Pons (tissue), 1 donor: ENCODE results near the gene CNKSR1.

ENCODE experiments used
- DNase-seq: peaks from one replicate; pipeline ENCODE4 v3.0.0-alpha.2; 2016; ENCODE audit warnings: low spot score

CNKSR1 gene

GRCh38 chr1:26160527-26161414 lies 16.5 kb upstream of the CNKSR1 start:
- DNase-seq = no peak

DNA sequence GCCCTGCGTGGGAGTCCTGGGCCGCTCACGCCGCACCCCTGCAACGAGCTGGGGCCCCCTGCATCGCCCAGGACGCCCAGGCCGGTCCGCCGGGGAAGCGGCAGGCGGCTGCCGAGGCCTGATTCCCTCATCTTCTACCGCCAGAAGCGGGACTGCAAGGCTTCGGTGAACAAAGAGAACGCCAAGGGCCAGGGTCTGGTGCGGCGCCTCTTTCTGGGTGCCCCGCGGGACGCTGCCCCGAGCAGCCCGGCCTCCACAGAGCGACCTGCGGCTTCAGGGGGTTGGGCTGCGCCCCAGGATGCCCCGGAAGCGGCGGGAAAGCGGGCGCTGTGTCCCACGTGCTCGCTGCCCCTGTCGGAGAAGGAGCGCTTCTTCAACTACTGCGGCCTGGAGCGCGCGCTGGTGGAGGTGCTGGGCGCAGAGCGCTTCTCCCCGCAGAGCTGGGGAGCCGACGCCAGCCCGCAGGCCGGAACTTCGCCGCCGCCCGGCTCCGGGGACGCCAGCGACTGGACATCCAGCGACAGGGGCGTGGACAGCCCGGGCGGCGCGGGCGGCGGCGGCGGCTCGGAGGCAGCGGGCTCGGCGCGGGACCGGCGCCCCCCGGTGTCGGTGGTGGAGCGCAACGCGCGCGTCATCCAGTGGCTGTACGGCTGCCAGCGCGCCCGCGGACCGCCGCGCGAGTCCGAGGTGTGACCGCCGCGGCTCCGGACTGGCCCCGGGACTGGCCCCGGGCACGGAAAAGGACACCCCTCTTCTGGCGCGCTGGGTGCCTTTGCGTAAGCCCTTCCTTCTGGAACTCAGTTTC lies 15.7 kb upstream of the CNKSR1 start:
- DNase-seq = no peak

- DNase-seq = no peak
Measured at GRCh38 chr1:26162220-26162709, 15.0 kb upstream of the CNKSR1 start.

DNA sequence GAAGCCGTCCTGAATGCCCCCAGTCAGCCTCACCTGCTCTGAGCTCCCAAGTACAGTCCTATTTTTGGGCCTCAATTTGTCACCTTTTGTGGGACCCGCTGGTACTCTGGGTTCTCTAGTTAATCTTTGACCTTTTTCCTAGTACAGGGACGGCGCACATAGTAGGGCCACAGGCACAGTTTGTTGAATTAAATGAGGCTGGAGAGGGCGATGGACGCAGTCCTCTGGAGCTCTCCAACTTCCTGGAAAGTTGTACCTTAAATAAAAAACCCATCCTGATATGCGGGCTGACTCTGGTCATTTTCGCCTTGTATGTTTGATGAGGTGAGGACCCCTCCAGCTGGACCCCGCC lies 13.6 kb upstream of the CNKSR1 start:
- DNase-seq = no peak

GRCh38 chr1:26164036-26164860 lies 13.0 kb upstream of the CNKSR1 start:
- no peak for DNase-seq

DNA sequence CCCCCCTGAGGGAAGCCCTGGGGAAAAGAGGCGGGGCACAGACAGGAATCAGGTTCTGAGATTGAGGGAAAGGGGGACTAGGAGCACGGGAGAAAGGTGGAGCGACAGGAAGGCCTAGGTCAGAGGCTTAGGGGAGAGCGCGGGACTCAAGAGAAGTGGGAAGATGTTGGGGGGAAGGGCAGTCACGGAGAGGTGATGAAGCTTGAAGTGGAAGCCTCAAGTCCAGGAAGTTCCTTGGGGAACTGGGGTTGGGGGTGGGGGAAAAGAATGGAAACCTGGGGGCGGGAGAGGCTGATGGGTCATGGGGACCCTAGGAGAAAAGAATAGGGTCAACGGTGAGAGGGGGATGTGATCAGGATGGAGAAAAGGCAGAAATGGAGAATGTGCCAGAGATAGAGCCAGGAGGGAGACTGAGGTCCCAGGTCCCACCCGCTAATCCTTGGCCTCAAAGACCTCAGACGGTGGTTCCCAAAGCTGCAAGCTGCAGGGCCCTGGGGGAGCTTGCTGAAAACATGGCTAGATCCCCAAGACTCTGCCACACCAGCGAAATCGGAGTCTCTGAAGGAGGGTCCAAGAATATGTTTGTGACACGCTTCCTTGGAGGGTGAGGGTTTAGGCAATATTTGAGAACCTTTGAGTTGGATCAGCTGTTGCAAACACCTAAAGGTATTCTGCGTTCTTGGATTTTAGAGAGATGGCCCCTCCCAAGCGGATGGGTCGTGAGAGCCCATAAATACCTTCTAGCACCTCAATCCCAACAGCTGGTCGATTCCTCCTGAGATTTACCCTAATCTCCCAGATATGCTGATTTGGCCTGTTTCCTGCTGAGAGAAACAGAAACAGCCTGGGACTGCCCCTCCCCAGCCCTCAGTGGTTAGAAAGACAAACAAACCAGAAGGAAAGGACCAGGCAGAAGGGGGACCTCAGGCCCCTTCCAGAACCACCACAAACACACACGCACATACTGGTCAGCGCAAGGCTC lies 12.1 kb upstream of the CNKSR1 start:
- DNase-seq = no peak

DNA sequence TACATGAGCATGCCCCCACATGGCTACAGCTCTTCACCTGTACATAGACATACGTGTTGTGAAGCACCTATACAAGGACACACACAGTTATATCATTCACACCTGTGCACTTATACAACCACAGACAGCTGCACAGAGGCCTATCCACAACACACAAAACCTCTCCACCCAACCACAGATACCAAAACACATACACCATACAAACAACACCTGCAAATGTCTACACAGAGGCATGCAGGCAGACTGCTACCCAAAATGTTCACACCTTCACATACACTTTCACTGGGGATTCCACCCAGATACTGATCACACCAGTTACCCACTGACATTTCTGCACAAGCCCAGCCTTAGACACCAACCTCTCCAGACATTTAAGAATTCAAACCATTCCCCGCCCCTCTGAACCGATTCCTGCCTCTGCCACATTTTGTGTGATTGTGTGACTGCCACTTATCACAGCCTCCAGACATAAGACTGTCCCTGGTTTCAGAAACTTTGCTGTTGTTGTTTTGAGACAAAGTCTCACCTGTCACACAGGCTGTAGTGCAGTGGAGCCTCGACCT lies 10.5 kb upstream of the CNKSR1 start:
- DNase-seq = no peak

DNA sequence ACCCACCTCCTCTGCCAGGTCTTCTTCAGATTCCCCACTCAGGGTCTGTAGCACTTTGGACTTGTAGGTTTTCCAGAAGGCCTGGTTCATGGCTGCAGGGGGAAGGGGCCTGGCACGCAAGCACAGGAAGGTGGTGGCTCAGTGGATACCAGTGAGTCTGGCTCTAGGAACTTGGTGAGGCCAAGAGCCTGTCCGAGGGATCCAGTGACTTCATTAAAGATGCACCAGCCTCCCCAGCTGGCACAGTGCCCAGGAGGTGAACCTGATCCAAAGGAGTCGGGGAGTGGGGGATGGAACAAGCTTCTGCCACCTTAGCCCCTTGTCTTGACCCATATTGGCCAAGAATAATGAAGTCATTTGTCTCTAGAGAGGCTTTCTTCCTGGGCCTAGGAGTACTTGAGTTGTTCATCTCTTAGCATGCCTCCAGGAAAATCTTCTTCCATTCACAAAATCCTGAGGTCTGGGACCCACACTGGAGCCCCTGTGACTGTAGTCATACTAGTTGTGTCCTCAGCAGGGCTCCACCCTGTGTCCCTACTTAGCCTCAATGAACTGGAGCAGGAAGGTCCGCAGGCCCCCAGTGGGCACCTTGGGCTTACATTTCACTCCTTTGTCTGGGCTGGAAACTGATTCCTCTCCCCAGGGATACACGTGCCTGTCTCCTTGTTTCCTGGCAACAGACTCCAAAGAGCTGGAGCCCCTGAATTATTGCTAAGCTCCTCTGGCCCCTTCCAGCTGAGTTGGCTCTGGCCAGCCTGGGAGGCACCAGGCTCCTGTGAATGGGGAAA lies 8.7 kb upstream of the CNKSR1 start, which contains the start of gene C1orf232:
C1orf232 (minus strand) TSS at position 554 of the 788 bp plus-strand sequence; CDS start at position 90, 464 bp downstream.
- peak; percentile 18 for DNase-seq

- DNase-seq = no peak
Measured at GRCh38 chr1:26169198-26169554, 8.1 kb upstream of the CNKSR1 start.

GRCh38 chr1:26169669-26170471 lies 7.4 kb upstream of the CNKSR1 start, which contains the start of gene ZNF593:
Gene ZNF593, plus strand, starts transcription at chr1:26169908. Its CDS starts 76 bp downstream, at chr1:26169984.
- DNase-seq = peak; percentile 83

DNA sequence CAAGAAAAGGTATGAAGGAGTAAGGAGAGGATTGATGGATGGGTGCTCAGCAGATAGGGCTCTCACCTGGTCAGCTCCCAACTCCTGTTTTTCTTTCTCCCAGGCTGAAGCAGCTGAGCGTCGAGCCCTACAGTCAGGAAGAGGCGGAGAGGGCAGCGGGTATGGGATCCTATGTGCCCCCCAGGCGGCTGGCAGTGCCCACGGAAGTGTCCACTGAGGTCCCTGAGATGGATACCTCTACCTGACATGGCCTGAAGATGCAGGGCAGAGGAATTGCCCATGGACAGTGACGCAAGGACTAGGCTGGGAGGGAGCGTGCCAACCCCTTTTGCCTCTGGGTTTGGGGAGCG lies 6.8 kb upstream of the CNKSR1 start:
- no peak for DNase-seq

DNA sequence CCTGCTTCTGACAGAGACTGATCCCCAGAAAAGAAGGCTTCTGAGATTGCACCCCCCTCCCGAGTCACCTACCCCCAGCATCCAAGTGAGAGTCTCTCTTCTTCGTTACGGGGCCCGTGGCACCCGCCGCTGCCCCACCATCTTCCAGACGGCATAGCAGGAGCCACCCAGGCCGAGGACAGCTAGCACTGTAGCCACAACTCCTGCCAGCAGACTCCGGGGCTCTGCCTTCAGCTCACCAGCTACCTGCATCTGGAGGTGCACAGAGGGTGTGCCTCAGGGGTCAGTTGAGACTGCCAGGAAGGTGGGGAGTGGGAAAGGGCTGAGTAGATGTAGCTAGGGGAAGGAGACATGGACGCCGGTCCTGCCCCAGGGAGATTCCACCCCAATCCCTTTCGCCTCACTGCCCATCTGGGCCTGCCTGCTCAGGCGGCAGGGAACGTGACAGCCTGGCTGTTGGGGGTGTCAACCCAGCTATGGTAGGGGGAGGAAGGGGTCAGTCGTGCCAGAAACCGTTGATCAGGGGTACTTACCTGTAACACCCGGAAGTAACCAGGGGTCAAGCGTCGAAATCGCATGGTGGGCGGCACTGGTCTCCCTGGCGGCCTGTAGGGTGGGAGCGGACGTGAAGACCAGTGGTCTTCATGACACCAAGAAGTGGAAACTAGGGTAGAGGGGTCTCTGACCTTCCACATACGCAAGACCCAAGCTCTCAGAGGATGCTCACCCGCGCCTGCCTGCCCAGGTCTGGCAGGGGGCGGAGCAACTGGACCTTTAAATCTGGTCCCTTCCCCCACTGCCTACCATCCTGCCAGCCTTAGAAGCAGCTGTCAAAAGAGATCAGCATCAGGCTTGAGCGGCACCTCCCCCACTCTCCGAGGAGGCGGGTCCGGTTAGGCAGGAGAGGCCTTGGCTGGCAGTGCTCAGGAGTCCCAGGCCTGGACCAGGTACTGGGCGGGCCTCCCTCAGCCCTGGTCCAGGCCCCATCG lies 5.9 kb upstream of the CNKSR1 start, which contains the start of gene ZNF593OS:
ZNF593OS (minus strand) TSS at position 749 of the 989 bp plus-strand sequence; CDS start at position 578, 171 bp downstream.
- DNase-seq = no peak

DNA sequence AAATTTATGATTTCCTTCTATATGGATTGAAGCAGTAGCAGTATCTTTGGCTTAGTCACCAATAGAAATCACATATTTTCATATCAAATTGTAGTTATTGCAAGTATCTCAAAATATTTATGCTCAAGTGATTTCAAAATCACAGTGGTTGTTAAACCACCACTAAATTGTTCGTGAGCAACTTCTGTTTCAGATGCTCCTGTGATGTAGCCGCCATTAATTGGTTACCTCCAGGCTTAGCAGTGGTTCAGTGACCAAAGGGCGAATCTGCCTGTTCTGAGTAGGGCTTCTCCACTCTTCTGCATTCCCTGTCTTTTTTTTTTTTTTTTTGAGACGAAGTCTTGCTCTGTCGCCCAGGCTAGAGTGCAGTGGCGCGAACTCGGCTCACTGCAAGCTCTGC lies 1.9 kb upstream of the CNKSR1 start:
- DNase-seq = no peak

DNA sequence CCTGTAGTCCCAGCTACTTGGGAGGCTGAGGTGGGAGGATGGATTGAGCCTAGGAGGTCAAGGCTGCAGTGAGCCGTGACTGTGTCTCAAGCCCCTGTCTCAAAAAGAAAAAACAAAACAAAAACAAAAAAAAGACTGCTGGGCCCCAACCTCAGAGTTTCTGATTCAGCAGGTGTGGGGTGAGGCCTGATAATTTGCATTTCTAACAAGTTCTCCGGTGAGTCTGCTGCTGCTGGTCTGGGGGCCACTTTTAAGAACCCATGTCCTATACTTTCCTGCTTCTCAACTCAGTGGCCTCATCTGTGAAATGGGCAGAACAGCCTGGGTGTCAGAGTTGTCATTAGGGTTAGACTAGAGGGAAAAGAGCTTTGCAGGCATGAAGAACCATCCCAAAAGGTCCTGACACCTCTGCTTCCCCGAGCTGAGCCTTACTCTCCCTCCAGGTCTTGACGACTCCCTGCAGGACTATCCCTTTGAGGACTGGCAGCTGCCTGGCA lies 2.8 kb downstream of the CNKSR1 start:
- DNase-seq = no peak

DNA sequence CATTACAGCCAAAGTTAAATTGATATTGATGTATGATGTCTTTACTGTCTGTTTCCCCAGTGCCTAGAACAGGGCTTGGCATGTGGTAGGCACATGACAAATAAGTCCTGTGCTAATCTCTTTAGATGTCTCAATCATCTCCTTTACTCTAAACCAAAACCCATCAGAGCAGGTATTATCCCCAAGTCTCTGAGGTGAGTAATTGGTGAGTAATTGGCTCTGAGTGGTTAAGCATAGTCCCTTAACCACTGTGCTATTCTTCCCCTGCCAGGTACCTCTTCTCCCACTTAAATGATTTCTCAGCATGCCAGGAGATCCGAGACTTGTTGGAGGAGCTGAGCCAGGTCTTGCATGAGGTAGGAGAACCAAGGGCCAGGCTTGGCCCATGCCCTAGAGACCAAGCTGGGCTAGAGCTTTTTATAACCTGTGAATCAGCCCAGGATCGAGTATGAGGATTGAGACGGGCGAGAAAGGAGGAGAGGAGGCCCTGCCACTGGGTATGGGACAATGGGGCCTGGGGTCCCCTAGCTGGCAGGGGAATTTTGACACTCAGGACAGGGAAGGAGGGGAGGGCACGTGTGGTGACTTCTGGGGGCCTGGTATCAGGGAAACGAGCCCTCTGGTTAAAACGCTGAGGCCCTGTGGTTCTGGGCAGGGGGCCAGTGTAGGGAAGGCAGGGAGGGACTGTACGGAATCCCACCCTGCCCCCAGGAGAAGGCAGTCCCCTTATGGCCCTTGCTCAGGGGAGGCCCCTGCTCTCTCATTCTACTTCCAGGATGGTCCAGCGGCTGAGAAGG lies 4.5 kb downstream of the CNKSR1 start:
- no peak for DNase-seq

- no peak for DNase-seq
Measured at GRCh38 chr1:26182383-26182696, 5.0 kb downstream of the CNKSR1 start.

GRCh38 chr1:26184086-26184485 lies 6.8 kb downstream of the CNKSR1 start:
- no peak for DNase-seq
